Measurements from ENCODE around the gene PPBP.
A peak's percentile ranks its signal among the peaks of the same experiment; 100 is the strongest.

Gene PPBP

GRCh38 chr4:73988061-73988460 is at the start of gene PPBP:
TSS of gene PPBP (minus strand) at chr4:73988190. CDS start at chr4:73988103, 87 bp downstream.
- no peak for DNase-seq (ENCODE audit: low spot score)

GRCh38 chr4:74037076-74037955 is 49.3 kb upstream of the PPBP start:
- no peak for DNase-seq (ENCODE audit: low spot score)

GRCh38 chr4:74033739-74034138 is 45.7 kb upstream of the PPBP start:
- no peak for DNase-seq (ENCODE audit: low spot score)

- peak; percentile 75 for DNase-seq (ENCODE audit: low spot score)
Observed at GRCh38 chr4:74032064-74032463, 44.1 kb upstream of the PPBP start.

GRCh38 chr4:74031576-74031975 is 43.6 kb upstream of the PPBP start:
- no peak for DNase-seq (ENCODE audit: low spot score)

GRCh38 chr4:74030285-74030684 is 42.3 kb upstream of the PPBP start:
- no peak for DNase-seq (ENCODE audit: low spot score)

- no peak for DNase-seq (ENCODE audit: low spot score)
Observed at GRCh38 chr4:74028504-74028903, 40.5 kb upstream of the PPBP start.

- DNase-seq (ENCODE audit: low spot score) = no peak
Observed at GRCh38 chr4:74023709-74024108, 35.7 kb upstream of the PPBP start.

- DNase-seq (ENCODE audit: low spot score) = no peak
Observed at GRCh38 chr4:74021601-74022000, 33.6 kb upstream of the PPBP start.

GRCh38 chr4:74018771-74019170 is 30.8 kb upstream of the PPBP start:
- no peak for DNase-seq (ENCODE audit: low spot score)

- no peak for DNase-seq (ENCODE audit: low spot score)
Observed at GRCh38 chr4:74018116-74018515, 30.1 kb upstream of the PPBP start.

- no peak for DNase-seq (ENCODE audit: low spot score)
Observed at GRCh38 chr4:74016068-74016467, 28.1 kb upstream of the PPBP start.

- no peak for DNase-seq (ENCODE audit: low spot score)
Observed at GRCh38 chr4:74015126-74015780, 27.3 kb upstream of the PPBP start.

- no peak for DNase-seq (ENCODE audit: low spot score)
Observed at GRCh38 chr4:74014332-74014731, 26.3 kb upstream of the PPBP start.

GRCh38 chr4:74013264-74013663 is 25.3 kb upstream of the PPBP start:
- no peak for DNase-seq (ENCODE audit: low spot score)

- DNase-seq (ENCODE audit: low spot score) = no peak
Observed at GRCh38 chr4:74012130-74012529, 24.1 kb upstream of the PPBP start.

- DNase-seq (ENCODE audit: low spot score) = no peak
Observed at GRCh38 chr4:74009307-74009706, 21.3 kb upstream of the PPBP start.

GRCh38 chr4:74006009-74006476 is 18.1 kb upstream of the PPBP start:
- DNase-seq (ENCODE audit: low spot score) = no peak

- DNase-seq (ENCODE audit: low spot score) = no peak
Observed at GRCh38 chr4:74005528-74005927, 17.5 kb upstream of the PPBP start.

- no peak for DNase-seq (ENCODE audit: low spot score)
Observed at GRCh38 chr4:74004668-74005067, 16.7 kb upstream of the PPBP start.

GRCh38 chr4:74000301-74000700 is 12.3 kb upstream of the PPBP start:
- DNase-seq (ENCODE audit: low spot score) = no peak

- DNase-seq (ENCODE audit: low spot score) = no peak
Observed at GRCh38 chr4:73998040-73999011, 10.3 kb upstream of the PPBP start, which contains the start of gene CXCL5. TSS of gene CXCL5 (minus strand) at chr4:73998677. CDS start at chr4:73998581, 96 bp downstream.

Data from kidney capillary endothelial cell (primary cell).